Endothelial cell of umbilical vein (primary cell): ENCODE results near the gene PPP1R18. TPM values are rescaled to one million over a fixed set of nuclear protein-coding genes. Genes with fewer than 3 reads are reported as not detected.
A peak's percentile ranks its signal among the peaks of the same experiment; 100 is the strongest.
"Not testable (repeated sequence)": the region's sequence is repeated elsewhere in the genome, so short reads cannot be mapped to it uniquely, and the experiment has no call there.

Experiments used
- BruUV-seq: library from RNA; stranded (reverse); fragments of 400-500 nt; replicated peaks from 2 replicates; lab custom pipeline; 2021; lab: Mats Ljungman, UMichigan
- CTCF ChIA-PET: fragments of 300-600, 350-600 bp; sonication (Branson Sonifier 250); formaldehyde crosslinking; loops from one replicate; lab custom pipeline; 2021; ENCODE audit warnings: antibody characterized with exemption, inconsistent platforms; lab: Charles Lee
- POLR2A ChIA-PET: fragments of 300-600, 350-600 bp; sonication (Branson Sonifier 250); formaldehyde crosslinking; loops from one replicate; lab custom pipeline; 2021; ENCODE audit warnings: antibody characterized with exemption, inconsistent platforms; lab: Charles Lee
- DNase-seq: peaks from one replicate; pipeline ENCODE4 v3.0.0-alpha.2; 2011; ENCODE audit warnings: low read depth, low spot score
- FAIRE-seq: peaks from 2 replicates; lab custom pipeline; 2011; peaks lifted over from hg19 to GRCh38; lab: Jason Lieb, UNC
- H2AFZ ChIP-seq: 2 replicates; pipeline ENCODE4 v1.6.0; 2012; ENCODE audit warnings: low read depth, low read length, control low read depth, inconsistent platforms
- H3K27ac ChIP-seq: 2 replicates; pipeline ENCODE4 v1.5.1; 2011; ENCODE audit warnings: low read depth, mild to moderate bottlenecking, control low read depth, low read length, moderate library complexity; ENCODE audit not compliant: insufficient read depth
- H3K27me3 ChIP-seq, 2 experiments: 2 replicates each; pipeline versions ENCODE4 v1.6.0 to v1.6.1; 2011; ENCODE audit warnings: low read length in 2 of 2, mixed read lengths in 1 of 2; ENCODE audit not compliant: control insufficient read depth in 2 of 2, insufficient read depth in 2 of 2
- H3K36me3 ChIP-seq, 2 experiments: 2 replicates in 1 of 2; 3 replicates in 1 of 2; pipeline ENCODE4 v1.5.1; 2011; ENCODE audit warnings: low read length in 2 of 2, mild to moderate bottlenecking in 1 of 2, moderate library complexity in 1 of 2; ENCODE audit not compliant: control insufficient read depth in 2 of 2, insufficient read depth in 2 of 2; ENCODE audit errors: extremely low read depth in 1 of 2
- H3K4me1 ChIP-seq: 3 replicates; pipeline ENCODE4 v1.5.1; 2011; ENCODE audit warnings: mild to moderate bottlenecking, low read length; ENCODE audit not compliant: control insufficient read depth, insufficient read depth; ENCODE audit errors: extremely low read depth
- H3K4me2 ChIP-seq: 2 replicates; pipeline ENCODE4 v1.6.1; 2011; ENCODE audit warnings: low read length, control low read depth, mixed read lengths; ENCODE audit not compliant: insufficient read depth
- H3K4me3 ChIP-seq, 3 experiments: fragments of 200-600 bp in 1 of 3; sonication (generic), shearing (Covaris generic) in 1 of 3; replicated peaks in 1 of 3; 2 replicates each; pipeline ENCODE4 v1.5.1; 2011 to 2016; ENCODE audit warnings: control low read depth in 3 of 3, low read length in 3 of 3, mild to moderate bottlenecking in 2 of 3, inconsistent platforms in 1 of 3, low read depth in 1 of 3, moderate library complexity in 1 of 3; ENCODE audit not compliant: insufficient read depth in 1 of 3
- H3K79me2 ChIP-seq: 2 replicates; pipeline ENCODE4 v1.6.0; 2012; ENCODE audit warnings: low read length, inconsistent platforms; ENCODE audit not compliant: control insufficient read depth, insufficient read depth
- H3K9ac ChIP-seq: replicated peaks from 2 replicates; pipeline ENCODE3; 2011; ENCODE audit warnings: low read length, control low read depth; ENCODE audit not compliant: insufficient read depth; ENCODE audit errors: extremely low read depth
- H3K9me1 ChIP-seq: replicated peaks from 3 replicates; pipeline ENCODE4 v1.6.0; 2011; ENCODE audit warnings: mild to moderate bottlenecking, low read length; ENCODE audit not compliant: control insufficient read depth, insufficient read depth; ENCODE audit errors: extremely low read depth
- H3K9me3 ChIP-seq: replicated peaks from 2 replicates; pipeline ENCODE4 v1.5.1; 2012; ENCODE audit warnings: low read length, inconsistent platforms; ENCODE audit not compliant: control insufficient read depth, insufficient read depth
- H4K20me1 ChIP-seq: replicated peaks from 2 replicates; pipeline ENCODE3; 2011; ENCODE audit warnings: mild to moderate bottlenecking, low read length; ENCODE audit not compliant: control insufficient read depth, insufficient read depth; ENCODE audit errors: extremely low read depth
- JUN ChIP-seq: IDR thresholded peaks from 2 replicates; pipeline ENCODE4 v1.6.1; 2011; ENCODE audit warnings: borderline replicate concordance, low read depth; ENCODE audit not compliant: insufficient read length, insufficient read depth
- dilution Hi-C: fragments of 300-500 bp; cut with MboI; formaldehyde crosslinking; loops from one replicate; pipeline ENCODE4 v1.15.0; 2019; ENCODE audit warnings: low sequenced_read_pairs; ENCODE audit not compliant: extremely low pct_ligation_motif_present
- intact Hi-C: fragments of 100-400 bp; cut with micrococcal nuclease; formaldehyde crosslinking; loops from one replicate; pipeline ENCODE4 v1.10.0; 2022
- polyA plus RNA-seq, 4 experiments: library from polyadenylated mRNA; depleted of rRNA in 3 of 4; stranded (reverse) in 3 of 4; unstranded in 1 of 4; fragments of >200 nt; gene quantifications; 2 replicates each; pipeline versions ENCODE4 v1.2.1 to v1.2.3, GENCODE V29; 2011 to 2012; ENCODE audit warnings: missing spikeins in 1 of 4
- total RNA-seq: library from RNA; stranded (reverse); gene quantifications from 2 replicates; pipeline ENCODE4 v1.2.3, GENCODE V29; 2021
- TF ChIP-seq, protein P1 (sequence below): IDR thresholded peaks from 2 replicates; pipeline ENCODE4 v1.6.1; 2011; ENCODE audit not compliant: insufficient read depth, insufficient read length
- TF ChIP-seq, protein P2 (sequence below), 2 donors: IDR thresholded peaks; 1 replicate in 1 of 2; 2 replicates in 1 of 2; pipeline ENCODE4 v1.5.1; 2011; ENCODE audit warnings: low read length in 2 of 2, mild to moderate bottlenecking in 2 of 2, moderate library complexity in 2 of 2, control low read depth in 1 of 2, inconsistent platforms in 1 of 2, low read depth in 1 of 2; ENCODE audit not compliant: insufficient read depth in 1 of 2; ENCODE audit errors: extremely low read depth in 1 of 2

The PPP1R18 gene
- total and polyA plus RNA-seq, 2 donors (not counting 3 experiments of a cell fraction or from before 2014, with no cell fraction given): 136 to 173 TPM

DNA sequence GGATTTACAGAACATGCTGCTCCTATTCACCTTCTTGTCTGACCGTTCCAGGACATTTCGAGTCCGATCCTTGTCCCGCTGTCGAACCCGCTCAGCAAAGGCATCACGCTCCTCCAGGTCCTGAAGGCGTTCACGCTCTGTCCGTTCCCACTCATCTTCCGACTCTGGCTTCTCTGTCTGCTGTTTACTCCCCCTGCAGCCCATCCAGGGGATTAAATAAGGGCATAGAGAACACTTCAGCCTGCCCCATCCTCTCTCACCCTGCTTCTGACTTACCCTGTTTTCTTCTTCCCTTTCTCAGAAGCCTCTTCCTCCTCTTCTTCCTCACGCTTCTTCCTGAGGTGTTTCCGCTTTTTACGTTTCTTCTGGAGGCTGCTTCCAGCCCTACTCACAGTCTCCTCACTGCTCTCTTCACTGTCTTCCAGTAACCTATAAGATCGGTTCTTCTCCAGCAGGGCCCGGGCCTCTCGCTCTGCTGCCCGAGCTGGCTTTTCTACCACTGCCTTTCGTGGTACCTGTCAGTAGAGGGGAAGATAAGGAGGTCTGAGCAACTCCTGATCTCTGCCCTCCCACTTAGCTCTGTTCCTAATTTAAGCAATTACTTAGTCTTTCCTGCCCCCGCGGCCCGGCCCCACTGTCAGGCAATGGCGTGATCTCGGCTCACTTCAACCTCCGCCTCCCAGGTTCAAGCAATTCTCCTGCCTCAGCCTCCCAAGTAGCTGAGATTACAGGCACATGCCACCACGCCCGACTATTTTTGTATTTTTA lies 15.5 kb downstream of the PPP1R18 start:
- BruUV-seq: no TSS peak
- Histone ChIP-seq H3K9me1 (no peaks in the 10 kb centered on the region), H2AFZ (no peak overlapping the region), H3K4me1 (peaks cover 6% of the 10 kb centered on the region), H3K9ac (no peak overlapping the region), H4K20me1 (no peaks in the 10 kb centered on the region), H3K4me2 (no peak overlapping the region), H3K27me3 (no peaks in the 10 kb centered on the region), H3K36me3 (peaks cover 1 to 13% of the 10 kb centered on the region in 2 experiments), H3K9me3 (no peaks in the 10 kb centered on the region), H3K79me2 (peaks cover 10% of the 10 kb centered on the region), H3K4me3 (no peak overlapping the region), H3K27ac (no peak overlapping the region)
- POLR2A ChIA-PET: no interaction called here
- FAIRE-seq (no peak), DNase-seq (no peak)
- dilution Hi-C loops: no loop called here
- TF ChIP-seq, protein P1, sequence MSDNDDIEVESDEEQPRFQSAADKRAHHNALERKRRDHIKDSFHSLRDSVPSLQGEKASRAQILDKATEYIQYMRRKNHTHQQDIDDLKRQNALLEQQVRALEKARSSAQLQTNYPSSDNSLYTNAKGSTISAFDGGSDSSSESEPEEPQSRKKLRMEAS: no peak
- TF ChIP-seq, protein P2, sequence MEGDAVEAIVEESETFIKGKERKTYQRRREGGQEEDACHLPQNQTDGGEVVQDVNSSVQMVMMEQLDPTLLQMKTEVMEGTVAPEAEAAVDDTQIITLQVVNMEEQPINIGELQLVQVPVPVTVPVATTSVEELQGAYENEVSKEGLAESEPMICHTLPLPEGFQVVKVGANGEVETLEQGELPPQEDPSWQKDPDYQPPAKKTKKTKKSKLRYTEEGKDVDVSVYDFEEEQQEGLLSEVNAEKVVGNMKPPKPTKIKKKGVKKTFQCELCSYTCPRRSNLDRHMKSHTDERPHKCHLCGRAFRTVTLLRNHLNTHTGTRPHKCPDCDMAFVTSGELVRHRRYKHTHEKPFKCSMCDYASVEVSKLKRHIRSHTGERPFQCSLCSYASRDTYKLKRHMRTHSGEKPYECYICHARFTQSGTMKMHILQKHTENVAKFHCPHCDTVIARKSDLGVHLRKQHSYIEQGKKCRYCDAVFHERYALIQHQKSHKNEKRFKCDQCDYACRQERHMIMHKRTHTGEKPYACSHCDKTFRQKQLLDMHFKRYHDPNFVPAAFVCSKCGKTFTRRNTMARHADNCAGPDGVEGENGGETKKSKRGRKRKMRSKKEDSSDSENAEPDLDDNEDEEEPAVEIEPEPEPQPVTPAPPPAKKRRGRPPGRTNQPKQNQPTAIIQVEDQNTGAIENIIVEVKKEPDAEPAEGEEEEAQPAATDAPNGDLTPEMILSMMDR (IDR thresholded peaks at IDR 0.05; ENCODE audit: extremely low read depth in 1 of 2, insufficient read depth in 1 of 2, low read depth in 1 of 2, low read length in 2 of 2): peak in 1 of 2 donors; percentile 17
- intact Hi-C loops: loop anchor here (5.0 kb wide), 1 partner anchor 129 kb away; no protein-coding TSS in a partner anchor
- CTCF ChIA-PET: no interaction called here

DNA sequence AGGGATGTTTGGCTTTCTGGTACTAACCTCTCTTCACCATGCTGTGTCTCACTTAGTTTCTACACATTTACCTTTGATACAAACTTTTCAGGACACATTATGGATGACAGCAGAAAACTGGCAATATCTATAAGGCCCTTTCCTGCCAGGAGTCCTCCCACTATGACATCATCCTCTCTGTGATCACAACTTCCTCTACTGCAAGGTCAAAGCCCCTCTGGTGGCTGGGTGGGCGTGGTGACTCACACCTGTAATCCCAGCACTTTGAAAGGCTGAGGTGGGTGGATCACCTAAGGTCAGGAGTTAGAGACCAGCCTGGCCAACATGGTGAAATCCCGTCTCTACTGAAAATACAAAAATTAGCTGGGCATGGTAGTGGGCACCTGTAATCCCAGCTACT lies 20.1 kb downstream of the PPP1R18 start:
- H3K9me3 ChIP-seq, intact Hi-C loops: not testable (repeated sequence)

More for the DNA sequence above, 20.1 kb downstream of the PPP1R18 start:
- FAIRE-seq, H3K4me1 ChIP-seq, H3K27me3 ChIP-seq, H3K27ac ChIP-seq, H2AFZ ChIP-seq, POLR2A ChIA-PET, H3K9ac ChIP-seq, H3K9me1 ChIP-seq, dilution Hi-C loops, H3K79me2 ChIP-seq, H3K4me2 ChIP-seq, DNase-seq, H3K4me3 ChIP-seq, BruUV-seq, H4K20me1 ChIP-seq: not testable (repeated sequence)
- H3K36me3 ChIP-seq: peaks cover 13 to 45% of the 10 kb centered on the region in 2 experiments
- CTCF ChIA-PET: interaction anchor here (1.5 kb wide), 1 partner anchor 65 kb away, joined by 5 read pairs; no protein-coding TSS in a partner anchor
- TF ChIP-seq JUN: peak; percentile 40
